PC-3 (cell line): ENCODE measurements around the gene PRPSAP2.

ENCODE experiments used
- EZH2 ChIP-seq: fragments of 300-600 bp; sonication (generic); IDR thresholded peaks from one replicate; pipeline ENCODE4 v1.6.1; 2017; ENCODE audit warnings: antibody characterized with exemption, mild to moderate bottlenecking, low read length; ENCODE audit not compliant: unreplicated experiment
- EZH2phosphoT487 ChIP-seq: fragments of 300-600 bp; sonication (generic); IDR thresholded peaks from 2 replicates; pipeline ENCODE4 v1.6.1; 2018; ENCODE audit warnings: mild to moderate bottlenecking, antibody characterized with exemption, low read length, borderline replicate concordance
- TF ChIP-seq, protein P1 (sequence below): fragments of 300-600 bp; sonication (generic); conservative IDR thresholded peaks from 2 replicates; pipeline ENCODE4 v1.5.1; 2017; ENCODE audit warnings: antibody characterized with exemption, low read depth, mild to moderate bottlenecking, low read length

DNA sequence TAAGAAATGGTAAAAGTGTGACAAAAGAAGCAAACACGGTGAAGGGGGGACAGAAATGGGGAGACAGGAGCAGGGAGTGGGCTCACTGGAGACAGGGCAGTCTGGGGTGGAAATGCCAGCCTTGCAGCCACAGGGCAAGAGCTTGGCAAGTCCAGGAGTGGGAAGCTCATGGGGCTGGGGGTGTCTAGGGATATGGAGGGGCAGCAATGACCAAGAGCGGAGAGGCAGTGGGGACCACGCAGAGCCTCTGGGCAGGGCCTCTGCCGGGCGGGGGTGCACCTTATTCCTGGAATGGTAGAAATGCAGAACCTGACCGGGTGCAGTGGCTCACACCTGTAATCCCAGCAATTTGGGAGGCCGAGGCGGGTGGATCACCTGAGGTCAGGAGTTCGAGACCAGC lies 106.6 kb downstream of the PRPSAP2 start:
- TF ChIP-seq, protein P1, sequence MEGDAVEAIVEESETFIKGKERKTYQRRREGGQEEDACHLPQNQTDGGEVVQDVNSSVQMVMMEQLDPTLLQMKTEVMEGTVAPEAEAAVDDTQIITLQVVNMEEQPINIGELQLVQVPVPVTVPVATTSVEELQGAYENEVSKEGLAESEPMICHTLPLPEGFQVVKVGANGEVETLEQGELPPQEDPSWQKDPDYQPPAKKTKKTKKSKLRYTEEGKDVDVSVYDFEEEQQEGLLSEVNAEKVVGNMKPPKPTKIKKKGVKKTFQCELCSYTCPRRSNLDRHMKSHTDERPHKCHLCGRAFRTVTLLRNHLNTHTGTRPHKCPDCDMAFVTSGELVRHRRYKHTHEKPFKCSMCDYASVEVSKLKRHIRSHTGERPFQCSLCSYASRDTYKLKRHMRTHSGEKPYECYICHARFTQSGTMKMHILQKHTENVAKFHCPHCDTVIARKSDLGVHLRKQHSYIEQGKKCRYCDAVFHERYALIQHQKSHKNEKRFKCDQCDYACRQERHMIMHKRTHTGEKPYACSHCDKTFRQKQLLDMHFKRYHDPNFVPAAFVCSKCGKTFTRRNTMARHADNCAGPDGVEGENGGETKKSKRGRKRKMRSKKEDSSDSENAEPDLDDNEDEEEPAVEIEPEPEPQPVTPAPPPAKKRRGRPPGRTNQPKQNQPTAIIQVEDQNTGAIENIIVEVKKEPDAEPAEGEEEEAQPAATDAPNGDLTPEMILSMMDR = no peak
- no peak for TF ChIP-seq EZH2
- TF ChIP-seq EZH2phosphoT487 = no peak
